GM19035 (cell line): ENCODE results near the gene SLC45A1.

ENCODE experiments used
- ATAC-seq: cut with Tn5 transposase; IDR thresholded peaks from one replicate; pipeline ENCODE4 v1.9.1; 2021; ENCODE audit not compliant: unreplicated experiment

The SLC45A1 gene

DNA sequence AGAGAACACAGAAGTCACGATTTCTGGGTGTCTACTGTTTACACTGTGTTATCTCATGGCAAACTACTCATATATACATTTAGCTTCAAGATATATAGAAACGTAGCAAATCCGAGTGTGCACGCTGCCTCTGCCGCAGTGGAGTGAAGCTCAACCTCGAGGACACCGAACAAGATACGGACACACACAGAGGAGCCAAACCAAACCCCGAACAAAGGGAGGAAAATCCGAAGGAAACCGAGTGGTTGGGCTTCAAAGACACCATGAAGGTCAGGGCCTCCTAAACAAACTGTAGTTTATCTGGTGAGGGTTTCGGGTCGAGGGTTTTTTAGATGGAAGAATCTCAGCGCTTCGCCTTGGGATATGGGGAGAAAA is 34.5 kb downstream of the SLC45A1 start:
- ATAC-seq: no peak

DNA sequence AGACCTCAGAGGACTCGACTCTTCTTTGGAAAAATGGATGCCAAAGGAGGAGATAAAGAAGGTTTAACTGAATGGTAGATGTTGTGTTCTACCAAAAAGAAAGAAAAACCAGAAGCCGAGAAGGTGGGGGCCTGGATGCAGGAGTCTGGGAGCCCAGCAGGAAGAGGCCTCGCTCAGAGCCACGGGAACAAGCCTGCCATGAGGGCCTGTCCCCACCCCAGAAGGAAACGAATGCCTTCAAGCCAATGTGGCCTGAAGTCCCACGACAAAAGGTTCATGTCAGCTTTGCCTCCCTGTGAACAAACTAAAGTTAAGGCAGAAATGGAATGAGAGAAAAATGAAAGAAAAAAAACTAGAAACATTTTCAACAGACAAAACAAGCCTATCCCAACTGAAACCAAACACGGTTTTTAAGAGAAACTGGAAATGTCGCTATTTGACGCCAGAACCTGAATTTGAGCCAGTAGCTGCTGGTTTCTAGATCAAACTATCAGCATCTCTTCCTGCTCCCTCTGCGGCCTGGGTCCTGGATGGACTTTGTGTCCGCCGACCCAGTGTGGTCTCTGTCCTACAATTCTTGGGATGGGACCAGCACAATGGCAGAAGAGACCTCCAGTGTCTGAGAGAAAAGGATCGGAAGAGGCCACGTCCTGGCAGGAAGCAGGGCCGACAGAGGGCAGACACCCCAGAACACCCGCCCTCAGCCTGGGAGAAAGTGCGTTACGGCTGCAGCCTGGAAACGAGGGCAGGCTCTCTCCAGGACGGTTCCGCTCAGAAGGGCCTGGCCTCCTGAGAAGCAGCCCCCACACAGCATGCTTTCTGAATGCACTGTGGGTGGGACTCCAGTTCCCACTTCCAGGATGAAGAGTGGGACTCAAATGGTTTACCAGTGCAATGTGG is 35.2 kb downstream of the SLC45A1 start:
- ATAC-seq: no peak

DNA sequence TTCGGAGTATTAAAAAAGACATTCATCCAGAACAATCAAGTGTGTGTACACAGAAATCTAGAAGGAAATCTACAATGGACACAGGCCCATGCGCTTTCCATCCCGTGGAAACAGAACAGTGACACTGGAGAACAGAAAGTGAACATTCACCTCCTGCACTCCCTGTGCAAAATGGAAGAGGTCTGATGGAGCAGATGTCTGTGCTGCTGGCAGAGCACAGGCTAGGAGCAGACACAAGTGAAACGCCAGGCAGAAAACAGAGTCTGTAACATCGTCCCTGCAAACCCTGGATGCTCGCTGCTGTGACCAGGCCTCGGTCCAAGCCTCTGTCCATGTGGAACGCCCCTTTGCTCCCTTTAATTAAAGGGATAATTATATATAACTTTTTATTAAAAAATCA is 36.1 kb downstream of the SLC45A1 start:
- no peak for ATAC-seq

DNA sequence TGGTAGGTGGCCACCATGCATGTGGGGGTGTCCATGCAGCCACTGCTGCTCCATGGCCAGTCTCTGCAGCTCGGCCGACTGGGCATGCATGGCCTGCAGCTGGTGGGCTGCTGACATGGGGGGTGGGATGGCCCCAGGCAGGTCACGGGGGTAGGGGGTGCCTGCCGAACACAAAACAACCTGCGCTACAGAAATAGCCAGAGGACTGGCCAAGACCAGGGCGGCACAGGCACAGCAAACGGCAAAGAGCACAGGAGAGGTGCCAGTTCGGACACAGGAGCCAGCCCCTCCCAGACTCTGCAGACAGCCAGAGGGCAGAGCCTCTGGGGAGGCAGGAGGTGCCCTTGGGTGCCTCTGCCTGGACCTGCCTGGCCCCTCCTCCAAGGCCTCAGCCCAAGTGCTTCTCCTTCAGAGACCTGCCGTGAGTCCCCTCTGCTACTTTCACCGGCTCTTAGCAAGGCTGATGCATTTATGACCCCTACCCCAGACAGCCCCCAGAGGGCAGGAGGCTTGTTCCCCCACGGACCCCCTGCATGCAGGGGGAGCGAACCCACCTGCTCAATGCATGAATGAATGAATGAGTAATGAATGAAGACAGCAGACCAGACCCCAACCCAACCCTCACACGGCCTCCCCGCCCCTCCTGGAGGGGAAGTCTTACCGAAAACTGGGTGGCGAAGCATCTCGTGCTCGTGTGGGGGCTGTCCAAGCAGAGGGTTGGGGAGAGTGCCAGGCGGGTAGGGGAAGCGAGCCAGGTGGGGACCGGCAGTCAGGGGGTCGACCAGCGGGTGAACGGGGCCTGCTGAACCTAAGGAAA is 37.7 kb downstream of the SLC45A1 start:
- no peak for ATAC-seq

- ATAC-seq: no peak
Observed at GRCh38 chr1:8356256-8357209, 38.6 kb downstream of the SLC45A1 start.

DNA sequence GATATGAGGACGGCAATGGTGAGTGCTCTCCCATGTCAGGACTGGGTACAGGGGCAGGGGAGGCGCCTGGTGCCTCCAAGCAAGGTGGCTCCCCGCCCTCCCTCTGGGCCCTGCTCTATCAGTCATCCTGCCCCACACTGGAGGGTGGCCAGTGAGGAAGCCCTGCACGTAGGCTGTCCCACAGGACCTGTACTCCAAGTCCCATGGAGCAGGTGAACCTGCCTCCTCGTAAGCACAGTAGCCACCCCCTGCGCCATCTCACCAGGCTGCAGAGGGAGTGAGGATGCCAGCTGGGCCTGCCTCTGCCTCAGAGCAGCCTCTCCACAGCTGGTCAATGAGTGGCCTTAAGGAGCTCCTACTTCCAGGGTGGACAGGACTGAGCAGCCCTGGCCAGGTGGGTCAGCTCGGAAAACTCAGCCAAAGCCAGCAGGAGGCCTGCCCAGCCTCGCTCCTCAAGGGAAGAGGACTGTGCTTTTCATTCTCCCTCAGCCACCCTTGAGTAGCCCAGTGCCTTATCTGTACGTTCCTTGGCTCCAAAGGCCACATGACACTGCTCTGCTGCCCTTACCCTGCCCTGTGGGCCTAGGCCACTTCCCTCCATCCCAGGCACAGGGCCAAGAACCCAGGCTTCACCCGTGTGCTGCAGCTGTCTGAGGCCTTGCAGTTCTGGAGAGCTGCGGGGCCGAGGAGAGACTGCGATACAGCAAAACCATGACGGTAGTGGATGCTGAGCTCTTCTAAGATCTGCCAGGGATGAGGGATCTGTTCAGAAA is 39.6 kb downstream of the SLC45A1 start:
- no peak for ATAC-seq

- ATAC-seq: no peak
Observed at GRCh38 chr1:8358241-8358896, 40.5 kb downstream of the SLC45A1 start.

GRCh38 chr1:8358897-8359616 is 41.1 kb downstream of the SLC45A1 start:
- no peak for ATAC-seq

- ATAC-seq: no peak
Observed at GRCh38 chr1:8359617-8360481, 41.9 kb downstream of the SLC45A1 start.

GRCh38 chr1:8360493-8361197 is 42.7 kb downstream of the SLC45A1 start:
- no peak for ATAC-seq

- no peak for ATAC-seq
Observed at GRCh38 chr1:8361198-8361849, 43.4 kb downstream of the SLC45A1 start.

DNA sequence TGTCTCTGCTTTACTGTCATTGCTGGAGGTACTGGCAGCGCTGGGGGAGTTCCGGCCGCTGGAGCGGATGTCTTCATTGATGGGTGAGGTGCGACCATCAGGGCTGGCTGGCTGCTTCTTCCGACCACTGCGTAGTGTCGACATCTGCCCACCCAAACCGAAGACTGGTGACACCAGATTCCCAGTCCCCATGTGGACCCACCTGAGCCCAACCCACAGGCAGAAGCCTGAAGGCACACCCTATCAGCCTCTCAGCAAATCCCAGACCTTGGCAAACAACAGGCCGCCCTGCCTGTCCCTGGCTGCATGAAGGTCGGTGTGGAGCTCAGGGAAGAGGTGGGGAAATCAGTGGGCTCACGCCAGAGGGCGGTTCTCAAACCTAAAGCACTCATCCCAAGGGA is 44.8 kb downstream of the SLC45A1 start:
- no peak for ATAC-seq

DNA sequence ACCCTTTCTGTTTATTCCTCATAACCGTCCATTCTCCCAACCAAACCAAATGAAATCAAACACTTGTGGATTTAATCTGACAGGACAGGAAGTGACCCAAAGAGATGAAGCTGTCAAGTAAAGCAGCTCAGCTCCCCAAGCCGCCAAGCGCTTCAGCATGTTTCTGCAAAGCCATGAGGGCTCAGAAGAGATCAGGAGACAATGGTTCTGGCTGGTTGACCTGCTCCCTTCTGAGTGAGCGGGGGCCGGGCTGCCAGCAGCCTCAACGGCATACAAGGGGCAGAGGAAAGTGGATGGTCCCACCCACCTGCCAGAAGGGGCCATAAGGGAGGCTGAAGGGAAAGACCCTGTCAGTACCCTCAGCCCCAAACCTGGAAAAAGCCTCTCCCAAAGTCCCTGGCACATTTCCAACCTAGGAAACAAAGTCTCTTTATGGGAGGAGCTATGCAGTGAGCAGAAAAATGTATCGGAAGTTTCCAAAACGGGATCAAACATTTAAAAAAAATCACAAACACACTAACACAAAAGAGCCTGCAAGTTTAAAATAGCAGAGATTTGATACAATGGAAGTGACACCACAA is 45.4 kb downstream of the SLC45A1 start:
- no peak for ATAC-seq

GRCh38 chr1:8363767-8364301 is 45.9 kb downstream of the SLC45A1 start:
- no peak for ATAC-seq

DNA sequence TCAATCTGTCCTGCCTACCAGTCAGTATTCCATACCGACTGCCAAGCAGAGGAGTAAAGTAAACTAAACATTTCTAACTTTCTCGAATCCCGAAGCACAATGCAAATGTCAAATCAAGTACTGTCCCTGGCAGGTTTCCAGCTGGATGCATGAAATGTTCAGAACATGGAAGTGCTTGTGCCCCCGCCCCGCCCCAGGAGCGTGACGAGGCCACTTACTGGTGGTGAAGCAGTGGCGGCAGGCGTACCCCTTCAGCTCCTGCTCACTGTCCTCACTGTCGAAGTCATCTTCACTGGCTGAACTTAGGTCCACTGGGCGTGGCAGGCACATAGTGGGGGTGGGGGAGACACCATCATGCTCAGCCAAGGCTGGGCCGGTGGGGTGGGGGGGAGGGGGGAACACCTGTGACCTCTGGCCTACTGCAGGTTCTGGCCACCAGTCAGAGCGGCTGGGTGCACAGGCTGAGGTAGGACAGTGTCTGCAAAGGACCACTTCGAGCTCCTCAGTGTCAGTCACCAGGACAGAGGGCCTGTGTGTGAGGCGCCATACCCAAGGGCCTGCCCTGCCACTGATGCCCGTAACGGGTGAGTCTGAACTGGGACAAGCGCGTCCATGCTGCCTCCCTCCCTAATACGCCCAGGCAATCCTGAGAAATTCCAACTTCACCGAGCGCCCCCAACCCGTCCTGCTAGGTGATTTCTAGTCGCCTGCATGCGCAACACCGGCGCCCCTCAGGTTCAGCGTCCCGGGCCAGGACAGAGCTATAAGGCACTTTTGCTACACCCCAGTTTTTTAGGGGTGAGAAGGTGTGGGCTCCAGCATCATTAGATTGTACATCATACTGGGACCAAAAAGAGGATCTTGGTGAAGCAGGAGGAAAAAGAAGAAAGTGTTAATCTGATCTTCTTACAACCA is 46.9 kb downstream of the SLC45A1 start:
- ATAC-seq: no peak
